DND-41 (cell line): ENCODE data around the gene EFHC2.

Source experiments
- ATAC-seq: fragments of 200-7000 bp; cut with Tn5 transposase; 3 replicates; pipeline ENCODE4 v1.9.1; 2021; ENCODE audit warnings: low read depth; ENCODE audit not compliant: insufficient read depth
- DNase-seq: peaks from one replicate; pipeline ENCODE4 v3.0.0-alpha.2; 2020
- H2AFZ ChIP-seq: 2 replicates; pipeline ENCODE4 v1.6.0; 2012; ENCODE audit warnings: low read depth, low read length
- H3K27ac ChIP-seq: 2 replicates; pipeline ENCODE4 v1.5.1; 2012; ENCODE audit warnings: low read length, inconsistent platforms
- H3K27me3 ChIP-seq: fragments of 200-600 bp; sonication (generic); 2 replicates; pipeline ENCODE4 v1.6.0; 2012; ENCODE audit warnings: low read length, mild to moderate bottlenecking, inconsistent platforms; ENCODE audit not compliant: insufficient read depth, poor library complexity
- H3K36me3 ChIP-seq: 2 replicates; pipeline ENCODE4 v1.5.1; 2012; ENCODE audit warnings: low read length, inconsistent platforms; ENCODE audit not compliant: insufficient read depth
- H3K4me1 ChIP-seq: 2 replicates; pipeline ENCODE4 v1.5.1; 2012; ENCODE audit warnings: mild to moderate bottlenecking, low read length; ENCODE audit not compliant: insufficient read depth
- H3K4me2 ChIP-seq: 2 replicates; pipeline ENCODE4 v1.6.0; 2012; ENCODE audit warnings: mild to moderate bottlenecking, moderate library complexity, low read length, inconsistent platforms; ENCODE audit not compliant: insufficient read depth
- H3K4me3 ChIP-seq, 2 experiments: fragments of 200-600 bp in 1 of 2; shearing (Covaris generic) in 1 of 2; 2 replicates each; pipeline ENCODE4 v1.5.1; 2012 to 2016; ENCODE audit warnings: inconsistent platforms in 2 of 2, low read length in 2 of 2, mild to moderate bottlenecking in 2 of 2, low read depth in 1 of 2, moderate library complexity in 1 of 2
- H3K79me2 ChIP-seq: 2 replicates; pipeline ENCODE4 v1.6.0; 2012; ENCODE audit warnings: low read length, inconsistent platforms; ENCODE audit not compliant: insufficient read depth
- H3K9ac ChIP-seq: 2 replicates; pipeline ENCODE4 v1.6.0; 2012; ENCODE audit warnings: low read depth, mild to moderate bottlenecking, inconsistent platforms, low read length, moderate library complexity
- H3K9me3 ChIP-seq: 2 replicates; pipeline ENCODE4 v1.5.1; 2012; ENCODE audit warnings: low read length, moderate library complexity, mild to moderate bottlenecking, inconsistent platforms; ENCODE audit not compliant: insufficient read depth, severe bottlenecking
- H4K20me1 ChIP-seq: 2 replicates; pipeline ENCODE4 v1.6.0; 2012; ENCODE audit warnings: low read length; ENCODE audit not compliant: insufficient read depth
- CTCF ChIP-seq: IDR thresholded peaks from 2 replicates; pipeline ENCODE4 v1.5.1; 2012; ENCODE audit warnings: borderline replicate concordance, low read length, moderate library complexity, mild to moderate bottlenecking; ENCODE audit not compliant: poor library complexity, severe bottlenecking; ENCODE audit errors: extremely low read depth
- EZH2 ChIP-seq: IDR thresholded peaks from 3 replicates; pipeline ENCODE4 v1.6.1; 2012; ENCODE audit warnings: borderline replicate concordance, low read depth, mild to moderate bottlenecking, moderate library complexity, low read length, inconsistent platforms; ENCODE audit not compliant: severe bottlenecking

EFHC2 gene

GRCh38 chrX:44143061-44143602, 200.3 kb downstream of the EFHC2 start:
- DNase-seq (no peak), ATAC-seq (no peak)
- Histone ChIP-seq H3K4me3 (no peak overlapping the region), H3K4me1 (no peaks in the 10 kb centered on the region), H3K4me2 (no peak overlapping the region), H3K27me3 (no peaks in the 10 kb centered on the region), H2AFZ (no peak overlapping the region), H4K20me1 (no peaks in the 10 kb centered on the region), H3K27ac (no peak overlapping the region), H3K9me3 (no peaks in the 10 kb centered on the region), H3K36me3 (no peaks in the 10 kb centered on the region), H3K9ac (no peak overlapping the region), H3K79me2 (no peaks in the 10 kb centered on the region)
- TF ChIP-seq EZH2 (no peak), CTCF (no peak)

GRCh38 chrX:44130189-44130588, 213.3 kb downstream of the EFHC2 start:
- no peaks in the 10 kb centered on the region for H4K20me1 ChIP-seq
- H3K27ac ChIP-seq, result no peak overlapping the region
- no peak for ATAC-seq
- no peaks in the 10 kb centered on the region for H3K27me3 ChIP-seq
- H3K9ac ChIP-seq, result no peak overlapping the region
- H3K4me1 ChIP-seq, result no peaks in the 10 kb centered on the region
- H3K4me2 ChIP-seq, result no peak overlapping the region
- no peaks in the 10 kb centered on the region for H3K79me2 ChIP-seq
- H3K4me3 ChIP-seq, result no peak overlapping the region
- H3K9me3 ChIP-seq, result no peaks in the 10 kb centered on the region
- TF ChIP-seq CTCF (no peak), EZH2 (no peak)
- no peak overlapping the region for H2AFZ ChIP-seq
- H3K36me3 ChIP-seq, result no peaks in the 10 kb centered on the region
- DNase-seq, result no peak

GRCh38 chrX:44113337-44113736, 230.1 kb downstream of the EFHC2 start:
- no peak overlapping the region for H3K9ac ChIP-seq
- no peak overlapping the region for H2AFZ ChIP-seq
- DNase-seq (no peak), ATAC-seq (no peak)
- TF ChIP-seq EZH2 (no peak), CTCF (no peak)
- H3K9me3 ChIP-seq, result no peaks in the 10 kb centered on the region
- H4K20me1 ChIP-seq, result no peaks in the 10 kb centered on the region
- no peak overlapping the region for H3K4me3 ChIP-seq
- H3K27me3 ChIP-seq, result no peaks in the 10 kb centered on the region
- no peak overlapping the region for H3K4me2 ChIP-seq
- H3K79me2 ChIP-seq, result no peaks in the 10 kb centered on the region
- H3K4me1 ChIP-seq, result no peaks in the 10 kb centered on the region
- H3K27ac ChIP-seq, result no peak overlapping the region
- no peaks in the 10 kb centered on the region for H3K36me3 ChIP-seq

GRCh38 chrX:44106864-44107263, 236.6 kb downstream of the EFHC2 start:
- H3K27me3 ChIP-seq, result no peaks in the 10 kb centered on the region
- ATAC-seq (no peak), DNase-seq (no peak)
- no peak overlapping the region for H3K4me3 ChIP-seq
- H2AFZ ChIP-seq, result no peak overlapping the region
- TF ChIP-seq EZH2 (no peak), CTCF (no peak)
- no peaks in the 10 kb centered on the region for H4K20me1 ChIP-seq
- no peaks in the 10 kb centered on the region for H3K4me1 ChIP-seq
- no peaks in the 10 kb centered on the region for H3K36me3 ChIP-seq
- no peak overlapping the region for H3K4me2 ChIP-seq
- H3K9me3 ChIP-seq, result no peaks in the 10 kb centered on the region
- no peak overlapping the region for H3K9ac ChIP-seq
- H3K27ac ChIP-seq, result no peak overlapping the region
- no peaks in the 10 kb centered on the region for H3K79me2 ChIP-seq
